SK-N-SH (cell line): Measurements from ENCODE around the gene XRCC3. TPM values are rescaled to one million over a fixed set of nuclear protein-coding genes. Genes with fewer than 3 reads are reported as not detected.
A peak's percentile ranks its signal among the peaks of the same experiment; 100 is the strongest.

ENCODE experiments used
- CTCF ChIA-PET: fragments of 300-600, 350-600 bp; formaldehyde crosslinking; extraction: SDS; loops from one replicate; lab custom pipeline; 2021; lab: Yijun Ruan, JAX
- POLR2A ChIA-PET: fragments of 350-600 bp; sonication (Branson Sonifier 250); formaldehyde crosslinking; extraction: SDS; loops from one replicate; lab custom pipeline; 2020; ENCODE audit warnings: antibody characterized with exemption, inconsistent platforms; lab: Yijun Ruan, JAX
- DNase-seq: peaks from one replicate; pipeline ENCODE4 v3.0.0; 2012
- H2AFZ ChIP-seq: fragments of 200-600 bp; sonication (generic); 2 replicates; pipeline ENCODE4 v1.8.1; 2016; ENCODE audit warnings: antibody characterized with exemption, mild to moderate bottlenecking, low read depth
- H3F3A ChIP-seq: fragments of 200-600 bp; sonication (generic); replicated peaks from 2 replicates; pipeline ENCODE3; 2016; ENCODE audit warnings: antibody characterized with exemption, mild to moderate bottlenecking; ENCODE audit not compliant: insufficient read depth
- H3K27ac ChIP-seq, 2 experiments: fragments of 200-500 bp in 1 of 2; fragments of 200-600 bp in 1 of 2; sonication (Bioruptor generic) in 1 of 2; sonication (generic), shearing (Covaris generic) in 1 of 2; 2 replicates each; pipeline versions ENCODE4 v1.5.1 to v1.6.1; 2014 to 2016; ENCODE audit warnings: low read depth in 2 of 2, inconsistent platforms in 1 of 2, low read length in 1 of 2, mild to moderate bottlenecking in 1 of 2, mixed read lengths in 1 of 2
- H3K27me3 ChIP-seq: fragments of 200-600 bp; sonication (generic), shearing (Covaris generic); 2 replicates; pipeline ENCODE4 v1.6.1; 2016; ENCODE audit warnings: mixed run types; ENCODE audit not compliant: insufficient read depth
- H3K36me3 ChIP-seq, 2 experiments: fragments of 200-500 bp in 1 of 2; fragments of 200-600 bp in 1 of 2; sonication (Bioruptor generic) in 1 of 2; sonication (generic) in 1 of 2; replicated peaks in 1 of 2; 2 replicates each; pipeline versions ENCODE3 to v1.5.1; 2014 to 2016; ENCODE audit warnings: low read length in 1 of 2, mild to moderate bottlenecking in 1 of 2; ENCODE audit not compliant: insufficient read depth in 2 of 2, control insufficient read depth in 1 of 2
- H3K4me1 ChIP-seq, 2 experiments: fragments of 200-500 bp in 1 of 2; fragments of 200-600 bp in 1 of 2; sonication (Bioruptor generic) in 1 of 2; sonication (generic), shearing (Covaris generic) in 1 of 2; 2 replicates each; pipeline versions ENCODE4 v1.5.1 to v1.6.1; 2014 to 2016; ENCODE audit warnings: low read depth in 1 of 2, low read length in 1 of 2, mixed run types in 1 of 2; ENCODE audit not compliant: insufficient read depth in 2 of 2, control insufficient read depth in 1 of 2
- H3K4me2 ChIP-seq: fragments of 200-600 bp; sonication (generic), shearing (Covaris generic); 2 replicates; pipeline ENCODE4 v1.6.1; 2017; ENCODE audit warnings: mixed run types
- H3K4me3 ChIP-seq, 2 experiments: fragments of 200-500 bp in 1 of 2; fragments of 200-600 bp in 1 of 2; sonication (Bioruptor generic) in 1 of 2; sonication (generic), shearing (Covaris generic) in 1 of 2; 2 replicates each; pipeline versions ENCODE4 v1.5.1 to v1.8.1; 2014 to 2016; ENCODE audit warnings: low read depth in 2 of 2, inconsistent platforms in 1 of 2, low read length in 1 of 2, mild to moderate bottlenecking in 1 of 2, mixed read lengths in 1 of 2, moderate library complexity in 1 of 2
- H3K79me2 ChIP-seq: fragments of 200-600 bp; sonication (generic); 2 replicates; pipeline ENCODE4 v1.8.1; 2017; ENCODE audit warnings: mild to moderate bottlenecking; ENCODE audit not compliant: insufficient read depth
- H3K9ac ChIP-seq: fragments of 200-600 bp; sonication (generic); 2 replicates; pipeline ENCODE4 v1.6.1; 2017; ENCODE audit warnings: mixed run types
- H3K9me2 ChIP-seq: fragments of 200-600 bp; sonication (generic); 2 replicates; pipeline ENCODE4 v1.6.1; 2017; ENCODE audit warnings: mixed run types
- H3K9me3 ChIP-seq: fragments of 200-600 bp; sonication (generic); 2 replicates; pipeline ENCODE4 v1.6.1; 2017; ENCODE audit warnings: mixed run types, mild to moderate bottlenecking, moderate library complexity
- H4K20me1 ChIP-seq: fragments of 200-600 bp; sonication (generic); 2 replicates; pipeline ENCODE4 v1.6.1; 2017; ENCODE audit warnings: mild to moderate bottlenecking, mixed run types; ENCODE audit not compliant: insufficient read depth
- ELF1 ChIP-seq: IDR thresholded peaks from 2 replicates; pipeline ENCODE4 v1.4.0; 2012
- EZH2phosphoT487 ChIP-seq: fragments of 200-600 bp; sonication (generic); IDR thresholded peaks from 2 replicates; pipeline ENCODE4 v1.6.1; 2017; ENCODE audit warnings: low read depth, mixed run types, mild to moderate bottlenecking, antibody characterized with exemption, moderate library complexity, borderline replicate concordance
- FOSL2 ChIP-seq: IDR thresholded peaks from 2 replicates; pipeline ENCODE4 v1.4.0; 2012; ENCODE audit warnings: low read depth, mild to moderate bottlenecking, moderate library complexity, borderline replicate concordance
- GATA2 ChIP-seq: sonication (generic); formaldehyde crosslinking; IDR thresholded peaks from 2 replicates; pipeline ENCODE4 v1.5.0; 2020; ENCODE audit warnings: mild to moderate bottlenecking, missing genetic modification reagents
- IRF3 ChIP-seq: fragments of 150-350 bp; IDR thresholded peaks from 2 replicates; pipeline ENCODE4 v1.6.1; 2016; ENCODE audit warnings: mild to moderate bottlenecking, low read depth, low read length
- MEF2A ChIP-seq: IDR thresholded peaks from 2 replicates; pipeline ENCODE4 v1.4.0; 2012; ENCODE audit warnings: low read depth, borderline replicate concordance
- POLR2AphosphoS5 ChIP-seq: IDR thresholded peaks from 2 replicates; pipeline ENCODE4 v1.6.1; 2012; ENCODE audit warnings: low read depth, low read length
- RAD21 ChIP-seq: IDR thresholded peaks from 2 replicates; pipeline ENCODE4 v1.6.1; 2012; ENCODE audit warnings: mild to moderate bottlenecking, low read length
- RFX5 ChIP-seq: IDR thresholded peaks from 2 replicates; pipeline ENCODE4 v1.6.1; 2012; ENCODE audit warnings: mild to moderate bottlenecking, improper control_type of control experiment, low read length
- SMC3 ChIP-seq: IDR thresholded peaks from 2 replicates; pipeline ENCODE4 v1.6.1; 2012; ENCODE audit warnings: low read depth, low read length, improper control_type of control experiment
- WGBS: methylation state at CpG from one replicate; pipeline ENCODE4 v1.1.6; 2017; ENCODE audit warnings: low lambda C conversion rate; 5-methylcytosine and 5-hydroxymethylcytosine counted together
- polyA plus RNA-seq, 3 experiments: library from polyadenylated mRNA; depleted of rRNA; stranded (reverse); fragments of >200 nt; gene quantifications; 2 replicates each; pipeline ENCODE4 v1.2.3, GENCODE V29; 2012
- TF ChIP-seq, protein P1 (sequence below): fragments of 200-600 bp; sonication (generic); IDR thresholded peaks from 2 replicates; pipeline ENCODE4 v1.6.1; 2017; ENCODE audit warnings: antibody characterized with exemption, mild to moderate bottlenecking, moderate library complexity
- TF ChIP-seq, protein P2 (sequence below): IDR thresholded peaks from 2 replicates; pipeline ENCODE4 v1.4.0; 2012; ENCODE audit warnings: low read depth, borderline replicate concordance
- TF ChIP-seq, protein P3 (sequence below): IDR thresholded peaks from 2 replicates; pipeline ENCODE4 v1.6.1; 2012; ENCODE audit warnings: mild to moderate bottlenecking, low read depth, low read length, moderate library complexity

The XRCC3 gene
- polyA plus RNA-seq, 1 of the 3 experiments (the other 2 are of a cell fraction) = 11.7 TPM

DNA sequence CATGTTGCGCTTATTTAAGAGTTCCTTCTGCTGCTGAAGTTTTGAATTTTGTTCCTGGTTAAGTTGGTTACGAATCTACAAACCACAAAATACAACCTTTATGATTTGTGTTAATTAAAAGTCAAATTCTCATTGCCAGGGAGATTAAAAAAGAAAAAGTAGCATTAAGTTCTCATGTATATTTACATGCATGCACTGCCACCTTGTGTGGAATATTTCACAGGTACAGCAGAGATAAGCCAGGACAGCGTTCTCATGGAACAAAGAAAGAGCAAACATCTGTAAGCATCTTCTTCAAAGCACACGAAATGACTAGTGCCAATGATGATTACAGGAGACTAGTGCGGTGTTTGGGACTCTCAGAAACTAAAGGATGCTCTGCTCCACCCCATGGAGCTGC is 34.6 kb upstream of the XRCC3 start:
- no peaks in the 10 kb centered on the region for H3K9me2 ChIP-seq
- H3K27me3 ChIP-seq = no peaks in the 10 kb centered on the region
- WGBS = 82% methylated on average over 5 of the region's 5 CpGs
- no peaks in the 10 kb centered on the region for H4K20me1 ChIP-seq
- no peaks in the 10 kb centered on the region for H3F3A ChIP-seq
- H3K9ac ChIP-seq = no peak overlapping the region
- TF ChIP-seq, protein P1, sequence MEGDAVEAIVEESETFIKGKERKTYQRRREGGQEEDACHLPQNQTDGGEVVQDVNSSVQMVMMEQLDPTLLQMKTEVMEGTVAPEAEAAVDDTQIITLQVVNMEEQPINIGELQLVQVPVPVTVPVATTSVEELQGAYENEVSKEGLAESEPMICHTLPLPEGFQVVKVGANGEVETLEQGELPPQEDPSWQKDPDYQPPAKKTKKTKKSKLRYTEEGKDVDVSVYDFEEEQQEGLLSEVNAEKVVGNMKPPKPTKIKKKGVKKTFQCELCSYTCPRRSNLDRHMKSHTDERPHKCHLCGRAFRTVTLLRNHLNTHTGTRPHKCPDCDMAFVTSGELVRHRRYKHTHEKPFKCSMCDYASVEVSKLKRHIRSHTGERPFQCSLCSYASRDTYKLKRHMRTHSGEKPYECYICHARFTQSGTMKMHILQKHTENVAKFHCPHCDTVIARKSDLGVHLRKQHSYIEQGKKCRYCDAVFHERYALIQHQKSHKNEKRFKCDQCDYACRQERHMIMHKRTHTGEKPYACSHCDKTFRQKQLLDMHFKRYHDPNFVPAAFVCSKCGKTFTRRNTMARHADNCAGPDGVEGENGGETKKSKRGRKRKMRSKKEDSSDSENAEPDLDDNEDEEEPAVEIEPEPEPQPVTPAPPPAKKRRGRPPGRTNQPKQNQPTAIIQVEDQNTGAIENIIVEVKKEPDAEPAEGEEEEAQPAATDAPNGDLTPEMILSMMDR = 0 out of 2 replicates have a peak, but pooled peaks have one; percentile 7
- TF ChIP-seq, protein P2, sequence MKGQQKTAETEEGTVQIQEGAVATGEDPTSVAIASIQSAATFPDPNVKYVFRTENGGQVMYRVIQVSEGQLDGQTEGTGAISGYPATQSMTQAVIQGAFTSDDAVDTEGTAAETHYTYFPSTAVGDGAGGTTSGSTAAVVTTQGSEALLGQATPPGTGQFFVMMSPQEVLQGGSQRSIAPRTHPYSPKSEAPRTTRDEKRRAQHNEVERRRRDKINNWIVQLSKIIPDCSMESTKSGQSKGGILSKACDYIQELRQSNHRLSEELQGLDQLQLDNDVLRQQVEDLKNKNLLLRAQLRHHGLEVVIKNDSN = no peak
- peak; percentile 17 for TF ChIP-seq RAD21
- H3K79me2 ChIP-seq = no peaks in the 10 kb centered on the region
- no peak overlapping the region for H3K4me2 ChIP-seq
- POLR2A ChIA-PET = no interaction called here
- no peak overlapping the region for H3K27ac ChIP-seq
- DNase-seq = no peak
- H3K9me3 ChIP-seq = no peaks in the 10 kb centered on the region
- H2AFZ ChIP-seq = no peak overlapping the region
- peaks cover 0 to 12% of the 10 kb centered on the region in 2 experiments for H3K36me3 ChIP-seq
- H3K4me1 ChIP-seq = no peaks in the 10 kb centered on the region
- CTCF ChIA-PET = interaction anchor here (1.2 kb wide), 1 partner anchor 14 kb away, joined by 3 read pairs; no protein-coding TSS in a partner anchor
- no peak overlapping the region for H3K4me3 ChIP-seq

DNA sequence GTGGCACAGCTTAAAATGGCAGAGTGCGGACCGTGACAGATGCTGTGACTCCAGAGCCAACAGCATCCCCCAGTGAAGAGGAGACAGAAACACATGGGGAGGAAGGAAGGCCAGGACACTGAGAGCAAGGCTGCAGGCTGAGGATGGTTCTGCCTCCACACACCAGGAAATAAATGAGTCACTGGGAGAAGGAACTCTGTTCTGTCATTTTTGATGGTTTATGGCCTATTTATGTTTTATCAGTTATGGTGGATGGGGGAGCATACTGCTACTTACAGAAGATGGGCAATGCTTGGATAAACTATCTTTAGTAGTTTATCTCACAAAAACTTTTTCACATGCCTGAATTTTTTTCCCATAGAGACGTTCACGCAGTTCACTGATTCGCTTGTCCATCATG is 34.2 kb upstream of the XRCC3 start:
- no peaks in the 10 kb centered on the region for H3K9me2 ChIP-seq
- H3K27ac ChIP-seq = no peak overlapping the region
- H3K9ac ChIP-seq = no peak overlapping the region
- POLR2A ChIA-PET = no interaction called here
- H3K27me3 ChIP-seq = no peaks in the 10 kb centered on the region
- H2AFZ ChIP-seq = no peak overlapping the region
- H3K4me2 ChIP-seq = no peak overlapping the region
- CTCF ChIA-PET = interaction anchor here (1.2 kb wide), 1 partner anchor 13 kb away, joined by 3 read pairs; no protein-coding TSS in a partner anchor
- no peak for DNase-seq
- H3F3A ChIP-seq = no peaks in the 10 kb centered on the region
- H3K79me2 ChIP-seq = no peaks in the 10 kb centered on the region
- no peaks in the 10 kb centered on the region for H3K4me1 ChIP-seq
- no peaks in the 10 kb centered on the region for H3K9me3 ChIP-seq
- TF ChIP-seq, protein P1 = no peak
- TF ChIP-seq RFX5 (no peak), MEF2A (no peak), SMC3 (no peak), EZH2phosphoT487 (no peak), POLR2AphosphoS5 (no peak), IRF3 (no peak), ELF1 (no peak), FOSL2 (no peak), GATA2 (CRISPR knock-in tag) (no peak)
- TF ChIP-seq, protein P2 = no peak
- TF ChIP-seq, protein P3, sequence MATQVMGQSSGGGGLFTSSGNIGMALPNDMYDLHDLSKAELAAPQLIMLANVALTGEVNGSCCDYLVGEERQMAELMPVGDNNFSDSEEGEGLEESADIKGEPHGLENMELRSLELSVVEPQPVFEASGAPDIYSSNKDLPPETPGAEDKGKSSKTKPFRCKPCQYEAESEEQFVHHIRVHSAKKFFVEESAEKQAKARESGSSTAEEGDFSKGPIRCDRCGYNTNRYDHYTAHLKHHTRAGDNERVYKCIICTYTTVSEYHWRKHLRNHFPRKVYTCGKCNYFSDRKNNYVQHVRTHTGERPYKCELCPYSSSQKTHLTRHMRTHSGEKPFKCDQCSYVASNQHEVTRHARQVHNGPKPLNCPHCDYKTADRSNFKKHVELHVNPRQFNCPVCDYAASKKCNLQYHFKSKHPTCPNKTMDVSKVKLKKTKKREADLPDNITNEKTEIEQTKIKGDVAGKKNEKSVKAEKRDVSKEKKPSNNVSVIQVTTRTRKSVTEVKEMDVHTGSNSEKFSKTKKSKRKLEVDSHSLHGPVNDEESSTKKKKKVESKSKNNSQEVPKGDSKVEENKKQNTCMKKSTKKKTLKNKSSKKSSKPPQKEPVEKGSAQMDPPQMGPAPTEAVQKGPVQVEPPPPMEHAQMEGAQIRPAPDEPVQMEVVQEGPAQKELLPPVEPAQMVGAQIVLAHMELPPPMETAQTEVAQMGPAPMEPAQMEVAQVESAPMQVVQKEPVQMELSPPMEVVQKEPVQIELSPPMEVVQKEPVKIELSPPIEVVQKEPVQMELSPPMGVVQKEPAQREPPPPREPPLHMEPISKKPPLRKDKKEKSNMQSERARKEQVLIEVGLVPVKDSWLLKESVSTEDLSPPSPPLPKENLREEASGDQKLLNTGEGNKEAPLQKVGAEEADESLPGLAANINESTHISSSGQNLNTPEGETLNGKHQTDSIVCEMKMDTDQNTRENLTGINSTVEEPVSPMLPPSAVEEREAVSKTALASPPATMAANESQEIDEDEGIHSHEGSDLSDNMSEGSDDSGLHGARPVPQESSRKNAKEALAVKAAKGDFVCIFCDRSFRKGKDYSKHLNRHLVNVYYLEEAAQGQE = no peak
- no peak overlapping the region for H3K4me3 ChIP-seq
- H4K20me1 ChIP-seq = no peaks in the 10 kb centered on the region
- peaks cover 0 to 13% of the 10 kb centered on the region in 2 experiments for H3K36me3 ChIP-seq
- WGBS = 95% methylated on average over 5 of the region's 5 CpGs
